Activated CD4-positive, alpha-beta T cell treated with anti-CD3 and anti-CD28 coated beads, Interleukin-2, amount 10 ng/mL, durations not matched to agents 7 days and 5 days (primary cell): ENCODE measurements around the gene EIF1AD. TPM values are rescaled to one million over a fixed set of nuclear protein-coding genes. Genes with fewer than 3 reads are reported as not detected.
"Not testable (repeated sequence)": the region's sequence is repeated elsewhere in the genome, so short reads cannot be mapped to it uniquely, and the experiment has no call there.

Source experiments
- CTCF ChIA-PET: fragments of 350-600 bp; sonication (Branson Sonifier 250); formaldehyde crosslinking; loops from one replicate; lab custom pipeline; 2021; ENCODE audit warnings: antibody characterized with exemption; lab: Charles Lee
- POLR2A ChIA-PET: fragments of 350-600 bp; sonication (Branson Sonifier 250); formaldehyde crosslinking; loops from one replicate; lab custom pipeline; 2021; ENCODE audit warnings: antibody characterized with exemption; lab: Charles Lee
- DNase-seq: peaks from one replicate; pipeline ENCODE4 v3.0.0-alpha.2; 2020
- H3K27ac Mint-ChIP-seq: one replicate; pipeline ENCODE4 v1.8.0; 2021; ENCODE audit warnings: mild to moderate bottlenecking, moderate library complexity, mixed read lengths
- H3K27me3 Mint-ChIP-seq: one replicate; pipeline ENCODE4 v1.8.0; 2021; ENCODE audit warnings: mixed read lengths
- H3K36me3 Mint-ChIP-seq: one replicate; pipeline ENCODE4 v1.8.0; 2021; ENCODE audit warnings: low read depth, mixed read lengths
- H3K4me1 Mint-ChIP-seq: one replicate; pipeline ENCODE4 v1.8.0; 2021; ENCODE audit warnings: mixed read lengths
- H3K4me3 Mint-ChIP-seq: one replicate; pipeline ENCODE4 v1.8.0; 2021; ENCODE audit warnings: mild to moderate bottlenecking, moderate library complexity, mixed read lengths
- H3K9me3 Mint-ChIP-seq: one replicate; pipeline ENCODE4 v1.8.0; 2021; ENCODE audit warnings: mixed read lengths
- total RNA-seq, 2 experiments: library from RNA; stranded (reverse); gene quantifications; one replicate each; pipeline ENCODE4 v1.2.3, GENCODE V29; 2021

Gene EIF1AD
- total RNA-seq, 2 experiments from 2014 or later, result 50.4 to 54.4 TPM

DNA sequence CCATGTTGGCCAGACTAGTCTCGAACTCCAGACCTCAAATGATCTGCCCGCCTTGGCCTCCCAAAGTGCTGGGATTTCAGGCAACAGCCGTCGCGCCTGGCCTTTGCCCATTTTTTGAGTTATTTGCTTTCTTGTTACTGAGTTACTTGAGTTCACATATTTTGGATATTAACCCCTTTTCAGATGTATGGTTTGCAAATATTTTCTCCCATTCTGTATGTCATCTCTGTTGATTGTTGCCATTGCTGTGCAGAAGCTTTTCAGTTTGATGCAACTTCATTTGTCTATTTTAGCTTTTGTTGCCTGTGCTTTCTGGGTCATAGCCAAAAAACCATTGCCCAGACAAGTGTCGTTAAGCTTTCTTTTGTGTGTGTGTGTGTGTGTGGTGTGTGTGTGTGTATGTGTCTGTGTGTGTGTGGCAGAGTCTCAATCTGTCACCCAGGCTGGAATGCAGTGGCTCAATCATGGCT lies 49.9 kb downstream of the EIF1AD start:
- DNase-seq, result no peak
- Mint-ChIP-seq H3K36me3 (no peaks in the 10 kb centered on the region), H3K9me3 (no peaks in the 10 kb centered on the region), H3K4me3 (no peak overlapping the region), H3K4me1 (peaks cover 12% of the 10 kb centered on the region), H3K27ac (no peak overlapping the region), H3K27me3 (peaks cover 14% of the 10 kb centered on the region)
- ChIA-PET CTCF (interaction anchor here (1.0 to 1.4 kb wide), 2 partner anchors 24 to 64 kb away, joined by 3 to 6 read pairs; partner anchors contain the start of gene FIBP), POLR2A (no interaction called here)

DNA sequence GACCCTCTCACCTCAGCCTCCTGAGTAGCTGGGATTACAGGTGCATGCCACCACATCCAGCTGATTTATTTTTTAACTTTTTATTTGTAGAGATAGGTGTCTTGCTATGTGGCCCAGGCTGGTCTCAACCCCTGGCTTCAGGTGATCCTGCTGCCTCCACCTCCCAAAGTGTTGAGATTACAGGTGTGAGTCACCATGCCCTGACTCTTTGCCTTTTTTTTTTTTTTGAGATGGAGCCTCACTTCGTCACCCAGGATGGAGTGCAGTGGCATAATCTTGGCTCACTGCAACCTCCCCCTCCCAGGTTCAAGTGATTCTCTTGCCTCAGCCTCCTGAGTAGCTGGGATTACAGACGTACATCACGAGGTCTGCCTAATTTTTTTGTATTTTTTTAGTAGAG lies 50.3 kb downstream of the EIF1AD start:
- H3K4me3 Mint-ChIP-seq, POLR2A ChIA-PET, H3K4me1 Mint-ChIP-seq, H3K27ac Mint-ChIP-seq, H3K36me3 Mint-ChIP-seq, H3K9me3 Mint-ChIP-seq, DNase-seq: not testable (repeated sequence)
- H3K27me3 Mint-ChIP-seq, result peaks cover 14% of the 10 kb centered on the region
- CTCF ChIA-PET, result interaction anchor here (0.8 to 1.1 kb wide), 3 partner anchors 23 to 63 kb away, joined by 3 read pairs; partner anchors contain the start of gene FIBP

DNA sequence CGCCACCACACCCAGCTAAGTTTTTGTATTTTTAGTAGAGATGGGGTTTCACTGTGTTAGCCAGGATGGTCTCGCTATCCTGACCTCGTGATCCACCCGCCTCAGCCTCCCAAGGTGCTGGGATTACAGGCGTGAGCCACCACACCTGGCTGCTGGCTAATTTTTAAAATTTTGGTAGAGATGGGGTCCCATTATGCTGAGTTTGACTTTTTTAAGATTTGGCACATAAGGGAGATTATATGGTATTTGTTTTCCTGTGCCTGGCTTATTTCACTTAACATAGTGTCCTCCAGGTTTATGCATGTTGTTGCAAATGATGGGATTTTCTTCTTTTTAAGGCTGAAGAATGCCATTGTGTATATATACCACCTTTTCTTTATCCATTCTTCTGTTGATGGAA lies 51.2 kb downstream of the EIF1AD start:
- CTCF ChIA-PET, result interaction anchor here (0.7 to 1.1 kb wide), 3 partner anchors 62 to 335 kb away, joined by 3 to 5 read pairs (median 3); partner anchors contain the start of gene FIBP
- H3K36me3 Mint-ChIP-seq, POLR2A ChIA-PET, H3K27ac Mint-ChIP-seq, DNase-seq, H3K4me1 Mint-ChIP-seq, H3K4me3 Mint-ChIP-seq, H3K9me3 Mint-ChIP-seq: not testable (repeated sequence)
- peaks cover 14% of the 10 kb centered on the region for H3K27me3 Mint-ChIP-seq

DNA sequence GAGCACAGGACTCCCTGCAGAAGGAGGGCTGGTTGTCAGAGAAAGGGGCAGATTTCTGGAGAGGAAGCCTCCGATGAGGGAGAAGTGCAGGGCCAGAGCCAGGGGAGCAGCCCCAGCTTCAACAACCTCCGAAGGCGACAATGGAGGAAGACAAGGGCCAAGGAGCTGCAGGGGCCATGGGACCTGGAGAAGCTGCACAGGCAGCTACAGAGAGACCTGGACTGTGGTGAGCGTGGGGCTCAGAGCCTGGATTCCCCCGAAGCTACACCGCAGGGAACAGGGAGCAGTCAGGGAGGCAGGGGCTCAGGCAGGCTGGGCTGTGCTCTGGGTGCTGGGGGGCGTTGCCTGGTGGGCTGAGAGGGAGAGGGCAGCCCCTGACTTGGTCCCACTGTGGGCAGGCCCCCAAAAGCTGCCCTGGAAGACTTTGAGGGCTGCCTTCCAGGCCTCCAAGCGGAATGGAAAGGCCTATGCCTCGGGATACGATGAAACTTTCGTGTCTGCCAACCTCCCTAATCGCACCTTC lies 54.3 kb downstream of the EIF1AD start:
- CTCF ChIA-PET, result interaction anchor here (1.1 to 1.9 kb wide), 3 partner anchors 42 to 88 kb away, joined by 3 to 9 read pairs (median 3); partner anchors contain the start of gene MUS81
- Mint-ChIP-seq H3K4me1 (no peaks in the 10 kb centered on the region), H3K9me3 (no peaks in the 10 kb centered on the region), H3K27ac (peak overlapping the region; percentile 31), H3K27me3 (peaks cover 14% of the 10 kb centered on the region), H3K36me3 (no peaks in the 10 kb centered on the region), H3K4me3 (no peak overlapping the region)
- DNase-seq, result no peak
- POLR2A ChIA-PET, result no interaction called here

DNA sequence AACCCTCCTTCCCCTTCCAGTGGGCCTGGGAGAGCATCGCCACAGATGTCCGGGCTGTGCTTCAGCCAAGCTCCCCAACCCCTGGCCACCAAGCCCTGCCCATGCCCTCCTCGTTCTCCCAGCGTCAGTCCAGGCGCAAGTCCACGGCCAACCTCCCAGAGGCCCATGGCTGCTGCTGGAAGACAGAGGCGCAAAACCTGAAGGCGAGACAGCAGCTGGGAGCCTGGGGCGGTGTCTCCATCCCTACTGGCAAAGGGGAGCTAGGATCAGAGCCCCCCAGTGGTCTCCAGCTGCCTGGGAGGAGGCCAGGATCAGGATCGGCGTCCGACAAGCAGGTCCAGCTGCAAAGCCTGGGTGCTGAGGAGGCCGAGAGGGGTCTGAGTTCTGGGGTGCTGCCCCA lies 54.8 kb downstream of the EIF1AD start:
- Mint-ChIP-seq H3K27me3 (peaks cover 13% of the 10 kb centered on the region), H3K4me3 (no peak overlapping the region), H3K9me3 (no peaks in the 10 kb centered on the region), H3K27ac (no peak overlapping the region), H3K4me1 (no peaks in the 10 kb centered on the region), H3K36me3 (no peaks in the 10 kb centered on the region)
- DNase-seq, result no peak
- ChIA-PET POLR2A (no interaction called here), CTCF (interaction anchor here (1.1 kb wide), 1 partner anchor 43 kb away, joined by 3 read pairs; no protein-coding TSS in a partner anchor)

DNA sequence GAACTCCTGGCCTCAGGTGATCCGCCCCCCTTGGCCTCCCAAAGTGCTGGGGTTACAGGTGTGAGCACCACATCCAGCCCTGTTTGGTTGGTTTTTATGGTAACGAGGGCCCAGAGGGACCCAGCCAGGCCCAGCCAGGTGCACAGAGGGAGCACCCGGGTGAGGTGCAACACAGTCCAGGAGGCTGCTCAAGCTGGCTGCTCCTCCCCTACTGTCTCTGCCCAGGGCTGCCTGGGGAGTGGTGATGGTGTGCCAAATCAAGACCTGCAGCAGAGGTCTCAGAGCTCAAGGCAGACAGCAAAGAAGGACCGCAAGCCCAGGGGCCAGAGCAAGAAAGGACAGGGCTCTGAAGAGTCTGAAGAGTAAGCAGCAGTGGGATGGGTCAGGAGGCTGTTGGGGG lies 55.3 kb downstream of the EIF1AD start:
- POLR2A ChIA-PET, result no interaction called here
- Mint-ChIP-seq H3K27me3 (peaks cover 11% of the 10 kb centered on the region), H3K27ac (no peak overlapping the region), H3K36me3 (no peaks in the 10 kb centered on the region), H3K4me3 (no peak overlapping the region), H3K9me3 (no peaks in the 10 kb centered on the region), H3K4me1 (peaks cover under 1% of the 10 kb centered on the region)
- CTCF ChIA-PET, result interaction anchor here (1.1 kb wide), 2 partner anchors 14 to 43 kb away, joined by 3 read pairs; no protein-coding TSS in a partner anchor
- no peak for DNase-seq

Other genes starting within 250 kb of the EIF1AD start
- gene AP5B1, start 221.2 kb downstream of the EIF1AD start, total RNA-seq, result 10 to 100 TPM; 17.4 to 20.2 TPM
- gene OVOL1, start 215.1 kb downstream of the EIF1AD start, total RNA-seq, result not detected
- gene SNX32, start 168.2 kb downstream of the EIF1AD start, total RNA-seq, result 1 to 10 TPM; 2.1 to 2.2 TPM
- gene CFL1, start 144.0 kb downstream of the EIF1AD start, total RNA-seq, result 1,000 to 10,000 TPM; 1,543 to 1,707 TPM
- 100 to 1,000 TPM in 1 of 2 experiments, 10 to 100 TPM in 1; 96.6 to 108 TPM for gene MUS81, start 141.7 kb downstream of the EIF1AD start, total RNA-seq
- gene EFEMP2, start 129.4 kb downstream of the EIF1AD start, total RNA-seq, result 1 to 10 TPM; 9.0 to 9.7 TPM
- gene CTSW, start 122.3 kb downstream of the EIF1AD start, total RNA-seq, result 10 to 100 TPM; 22.9 to 23.6 TPM
- gene FIBP, start 113.7 kb downstream of the EIF1AD start, total RNA-seq, result 100 to 1,000 TPM in 1 of 2 experiments, 10 to 100 TPM in 1; 94.7 to 112 TPM
- 10 to 100 TPM; 39.4 to 56.7 TPM for gene CCDC85B, start 111.5 kb downstream of the EIF1AD start, total RNA-seq
- 1 to 10 TPM; 1.7 to 2.0 TPM for gene FOSL1, start 101.8 kb downstream of the EIF1AD start, total RNA-seq
- gene C11orf68, start 83.1 kb downstream of the EIF1AD start, total RNA-seq, result 10 to 100 TPM; 32.7 to 36.3 TPM
- gene DRAP1, start 82.7 kb downstream of the EIF1AD start, total RNA-seq, result 100 to 1,000 TPM; 190 to 218 TPM
- not detected for gene TSGA10IP, start 56.7 kb downstream of the EIF1AD start, total RNA-seq
- gene SART1, start 40.4 kb downstream of the EIF1AD start, total RNA-seq, result 10 to 100 TPM; 79.6 to 81.7 TPM
- 100 to 1,000 TPM; 223 to 236 TPM for gene BANF1, start 346 bp upstream of the EIF1AD start, total RNA-seq
- not detected for gene CST6, start 9.9 kb upstream of the EIF1AD start, total RNA-seq
- not detected for gene CATSPER1, start 24.3 kb upstream of the EIF1AD start, total RNA-seq
- not detected for gene GAL3ST3, start 47.0 kb upstream of the EIF1AD start, total RNA-seq
- gene SF3B2, start 50.2 kb upstream of the EIF1AD start, total RNA-seq, result 100 to 1,000 TPM; 217 to 223 TPM
- 100 to 1,000 TPM; 109 TPM for gene PACS1, start 68.1 kb upstream of the EIF1AD start, total RNA-seq